ENCODE results near the gene NALCN. TPM values are rescaled to one million over a fixed set of nuclear protein-coding genes. Genes with fewer than 3 reads are reported as not detected.
"Not testable (repeated sequence)": the region's sequence is repeated elsewhere in the genome, so short reads cannot be mapped to it uniquely, and the experiment has no call there.

The NALCN gene
- total RNA-seq, 1 experiment from 2014 or later: 0.26 TPM

DNA sequence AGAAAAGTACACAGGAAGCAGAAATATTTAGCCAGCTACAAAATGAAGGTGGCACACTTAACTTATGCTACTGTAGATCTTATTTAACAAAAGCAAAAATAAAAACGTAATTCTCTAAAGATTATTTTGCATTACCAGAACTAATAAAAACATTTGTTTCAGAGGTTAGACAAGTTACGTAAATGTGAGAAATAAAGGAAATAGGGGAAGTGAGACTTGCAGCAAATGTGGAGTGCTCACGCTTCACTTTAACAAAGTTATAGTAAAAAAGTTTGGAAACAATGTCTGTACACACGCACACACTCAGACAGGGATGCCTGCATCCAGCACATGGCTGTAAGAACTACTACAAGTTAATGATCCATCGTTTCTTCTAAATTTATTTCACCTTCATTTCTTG, 83.7 kb downstream of the NALCN start:
- Histone ChIP-seq H3K27me3 (no peaks in the 10 kb centered on the region), H3K4me3 (no peak overlapping the region), H3K36me3 (no peaks in the 10 kb centered on the region), H3K27ac (no peak overlapping the region), H3K9me3 (replicated peaks) (no peaks in the 10 kb centered on the region), H3K4me1 (peaks cover 14% of the 10 kb centered on the region)
- DNase-seq: no peak

DNA sequence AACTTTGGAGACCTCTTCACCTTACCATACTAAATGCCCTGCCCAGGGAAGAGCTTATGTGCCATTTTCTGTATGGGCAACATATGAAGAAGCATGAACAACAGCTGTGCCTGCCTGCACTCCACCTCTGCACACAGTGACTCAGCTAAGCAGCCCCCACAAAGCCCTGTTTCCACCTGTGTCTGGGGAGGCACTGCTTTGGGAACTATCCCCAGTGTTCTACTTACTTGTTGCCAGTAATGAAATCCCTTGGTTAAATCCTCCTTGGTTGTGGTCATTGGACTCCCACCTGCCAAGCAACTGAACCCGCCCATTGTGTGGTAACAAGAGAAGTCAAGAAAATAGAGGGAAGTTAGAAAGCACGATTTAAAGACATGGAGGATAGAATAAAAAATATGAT, 84.6 kb downstream of the NALCN start:
- Histone ChIP-seq H3K4me3 (no peak overlapping the region), H3K27me3 (no peaks in the 10 kb centered on the region), H3K36me3 (no peaks in the 10 kb centered on the region), H3K27ac (no peak overlapping the region), H3K9me3 (replicated peaks) (no peaks in the 10 kb centered on the region), H3K4me1 (peaks cover 14% of the 10 kb centered on the region)
- DNase-seq: peak; percentile 51 to 74

DNA sequence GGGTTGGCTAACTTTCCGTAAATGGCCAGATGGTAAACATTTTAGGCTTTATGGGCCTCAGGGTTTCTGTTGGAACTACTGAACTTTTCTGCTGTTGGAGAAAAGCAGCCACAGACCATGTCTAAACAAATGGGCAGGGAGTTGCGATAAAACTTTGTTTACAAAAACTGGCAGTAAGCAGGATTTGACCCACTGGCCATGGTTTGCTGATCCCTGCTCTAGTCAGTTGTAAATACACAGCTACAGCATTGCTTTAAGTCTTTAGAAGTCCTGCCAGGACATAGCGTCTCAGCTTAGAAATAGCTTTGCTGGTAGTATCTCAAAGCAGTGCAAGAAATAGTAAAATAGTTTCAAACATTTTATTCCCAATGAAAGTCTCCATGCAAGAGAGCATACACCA, 88.4 kb downstream of the NALCN start:
- H3K27me3 ChIP-seq: no peaks in the 10 kb centered on the region
- H3K27ac ChIP-seq: no peak overlapping the region
- H3K4me1 ChIP-seq: peaks cover 31% of the 10 kb centered on the region
- H3K4me3 ChIP-seq: no peak overlapping the region
- H3K9me3 ChIP-seq (replicated peaks): no peaks in the 10 kb centered on the region
- no peaks in the 10 kb centered on the region for H3K36me3 ChIP-seq
- no peak for DNase-seq

DNA sequence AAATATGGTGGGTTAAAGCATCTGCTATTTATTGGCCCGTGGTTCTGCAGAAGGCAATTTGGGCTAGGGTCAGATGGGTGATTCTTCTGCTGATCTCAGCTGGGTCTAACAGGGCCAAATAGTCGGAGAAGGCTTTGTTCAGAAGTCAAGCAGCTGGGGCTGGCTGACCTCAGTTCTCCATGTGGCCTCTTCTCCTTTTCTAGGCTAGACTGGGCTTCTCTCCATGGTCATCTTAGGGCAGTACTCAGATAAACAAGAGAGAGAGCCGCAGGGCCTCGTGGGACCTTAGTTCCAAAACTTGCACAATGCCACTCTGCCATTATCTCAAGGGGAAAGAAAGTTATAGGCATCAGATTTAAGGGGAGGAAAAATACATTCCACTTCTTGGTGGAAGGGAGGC, 89.6 kb downstream of the NALCN start:
- H3K27me3 ChIP-seq: no peaks in the 10 kb centered on the region
- H3K4me1 ChIP-seq: peaks cover 28% of the 10 kb centered on the region
- no peak overlapping the region for H3K4me3 ChIP-seq
- H3K9me3 ChIP-seq (replicated peaks): no peaks in the 10 kb centered on the region
- no peaks in the 10 kb centered on the region for H3K36me3 ChIP-seq
- no peak for DNase-seq
- no peak overlapping the region for H3K27ac ChIP-seq

DNA sequence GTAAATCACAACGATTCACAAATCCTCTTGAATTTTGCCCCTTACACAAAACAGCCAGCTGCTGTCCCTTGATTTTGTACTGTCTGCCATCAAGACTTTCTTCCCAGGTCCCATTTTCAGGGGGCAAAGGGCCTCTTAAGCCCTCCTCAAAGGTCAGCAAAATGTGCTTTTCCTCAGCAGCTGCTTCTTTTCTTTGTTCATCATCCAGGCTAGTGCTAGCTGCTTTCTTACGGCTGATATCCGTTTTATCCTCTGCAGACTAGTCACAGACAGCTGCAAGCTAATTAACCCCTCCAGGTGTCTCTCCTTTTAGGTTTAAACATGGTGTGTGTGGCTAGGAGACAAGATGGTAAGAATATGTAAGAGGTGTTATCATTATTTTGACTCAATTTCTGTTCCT, 90.9 kb downstream of the NALCN start:
- Histone ChIP-seq H3K4me1 (peaks cover 18% of the 10 kb centered on the region), H3K27me3 (no peaks in the 10 kb centered on the region), H3K9me3 (replicated peaks) (no peaks in the 10 kb centered on the region), H3K36me3 (no peaks in the 10 kb centered on the region), H3K4me3 (no peak overlapping the region), H3K27ac (peak overlapping the region; percentile 82)
- peak; percentile 45 to 80 for DNase-seq

DNA sequence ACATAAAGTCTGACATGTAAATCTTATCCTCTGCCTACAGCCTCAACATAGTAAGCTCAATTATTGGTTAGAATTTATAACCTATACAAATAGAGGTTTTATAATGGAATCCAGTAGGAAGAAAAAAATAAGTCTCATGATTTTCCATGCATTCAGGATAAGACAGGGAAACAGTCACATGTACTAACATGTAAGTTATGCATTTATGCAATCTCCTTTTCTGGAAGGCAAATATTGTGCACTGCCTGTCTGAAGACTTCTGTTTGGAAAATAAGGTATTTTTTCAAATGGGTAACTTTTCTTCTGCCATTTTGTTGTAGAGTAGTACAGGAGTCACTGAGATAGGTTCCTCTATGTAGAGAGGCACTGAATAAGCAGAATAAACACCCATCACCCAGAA, 92.7 kb downstream of the NALCN start:
- no peaks in the 10 kb centered on the region for H3K9me3 ChIP-seq (replicated peaks)
- peaks cover 18% of the 10 kb centered on the region for H3K4me1 ChIP-seq

DNA sequence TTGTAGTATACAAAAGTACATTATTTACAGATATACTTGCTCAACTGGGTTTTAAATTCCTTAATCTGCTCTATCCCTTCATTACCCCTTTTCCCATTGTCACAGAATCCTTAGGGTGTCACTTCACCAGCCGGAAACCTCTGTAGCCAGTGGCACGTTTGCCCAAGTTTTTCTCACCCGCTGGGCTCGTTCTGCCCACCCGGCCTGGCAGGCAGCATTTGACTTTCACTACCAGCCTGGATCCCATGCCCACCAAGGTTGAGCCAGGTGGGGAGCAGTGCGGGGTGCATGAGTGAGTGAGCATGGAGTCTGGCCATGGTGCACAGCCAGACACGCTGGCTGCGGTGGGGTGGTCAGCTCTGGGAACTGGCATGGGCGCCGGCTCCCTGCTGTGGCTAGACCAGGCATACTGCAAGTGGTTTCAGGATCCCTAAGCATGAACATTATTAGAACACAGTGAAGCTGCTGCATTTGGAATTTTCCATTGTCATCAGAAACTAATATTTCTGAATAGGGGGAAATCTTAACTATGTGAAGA, 98.3 kb downstream of the NALCN start:
- Histone ChIP-seq H3K27me3 (no peaks in the 10 kb centered on the region), H3K36me3 (no peaks in the 10 kb centered on the region), H3K4me3 (no peak overlapping the region), H3K27ac (no peak overlapping the region), H3K4me1 (no peaks in the 10 kb centered on the region), H3K9me3 (replicated peaks) (no peaks in the 10 kb centered on the region)
- no peak for DNase-seq

More for the DNA sequence above, 92.7 kb downstream of the NALCN start:
- no peak for DNase-seq
- Histone ChIP-seq H3K27ac (no peak overlapping the region), H3K36me3 (no peaks in the 10 kb centered on the region), H3K27me3 (no peaks in the 10 kb centered on the region), H3K4me3 (no peak overlapping the region)

DNA sequence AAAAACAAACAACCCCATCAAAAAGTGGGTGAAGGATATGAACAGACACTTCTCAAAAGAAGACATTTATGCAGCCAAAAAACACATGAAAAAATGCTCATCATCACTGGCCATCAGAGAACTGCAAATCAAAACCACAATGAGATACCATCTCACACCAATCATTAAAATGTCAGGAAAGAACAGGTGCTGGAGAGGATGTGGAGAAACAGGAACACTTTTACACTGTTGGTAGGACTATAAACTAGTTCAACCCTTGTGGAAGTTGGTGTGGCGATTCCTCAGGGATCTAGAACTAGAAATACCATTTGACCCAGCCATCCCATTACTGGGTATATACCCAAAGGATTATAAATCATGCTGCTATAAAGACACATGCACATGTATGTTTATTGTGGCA, 102.8 kb downstream of the NALCN start:
- H3K4me1 ChIP-seq; H3K4me3 ChIP-seq; H3K27ac ChIP-seq; H3K36me3 ChIP-seq; H3K9me3 ChIP-seq (replicated peaks); H3K27me3 ChIP-seq: not testable (repeated sequence)
- peak in 1 of 2 experiments; percentile 27 for DNase-seq

DNA sequence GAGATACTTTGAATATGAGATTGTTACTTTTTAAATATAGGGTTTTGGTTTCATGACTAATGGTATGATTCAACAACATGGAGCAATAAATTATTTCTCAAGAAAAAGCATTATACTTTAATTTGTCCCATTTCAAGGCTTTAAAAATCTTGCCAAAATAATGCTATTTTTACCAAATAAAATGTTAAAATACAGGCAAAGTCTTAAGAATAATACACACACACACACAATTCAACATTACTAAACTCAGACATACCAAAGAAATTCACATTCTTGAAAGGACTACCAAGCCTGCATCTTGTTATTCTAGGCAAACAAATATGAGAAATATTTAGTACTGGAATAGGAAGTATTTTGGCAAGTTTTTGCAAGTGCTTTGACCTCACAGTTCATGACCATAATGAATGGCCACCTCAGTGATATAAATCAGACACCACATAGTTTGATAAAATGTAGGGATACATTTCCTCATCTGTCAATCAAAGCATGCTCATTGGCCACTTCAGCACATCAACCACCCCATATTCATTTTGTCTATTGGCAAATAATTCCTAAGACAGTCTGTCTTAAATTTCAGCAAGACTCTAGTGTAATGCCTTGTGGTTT, 107.2 kb downstream of the NALCN start:
- DNase-seq: no peak
- H3K36me3 ChIP-seq: no peaks in the 10 kb centered on the region
- H3K27ac ChIP-seq: no peak overlapping the region
- no peaks in the 10 kb centered on the region for H3K9me3 ChIP-seq (replicated peaks)
- H3K4me3 ChIP-seq: no peak overlapping the region
- H3K4me1 ChIP-seq: no peaks in the 10 kb centered on the region
- H3K27me3 ChIP-seq: no peaks in the 10 kb centered on the region

DNA sequence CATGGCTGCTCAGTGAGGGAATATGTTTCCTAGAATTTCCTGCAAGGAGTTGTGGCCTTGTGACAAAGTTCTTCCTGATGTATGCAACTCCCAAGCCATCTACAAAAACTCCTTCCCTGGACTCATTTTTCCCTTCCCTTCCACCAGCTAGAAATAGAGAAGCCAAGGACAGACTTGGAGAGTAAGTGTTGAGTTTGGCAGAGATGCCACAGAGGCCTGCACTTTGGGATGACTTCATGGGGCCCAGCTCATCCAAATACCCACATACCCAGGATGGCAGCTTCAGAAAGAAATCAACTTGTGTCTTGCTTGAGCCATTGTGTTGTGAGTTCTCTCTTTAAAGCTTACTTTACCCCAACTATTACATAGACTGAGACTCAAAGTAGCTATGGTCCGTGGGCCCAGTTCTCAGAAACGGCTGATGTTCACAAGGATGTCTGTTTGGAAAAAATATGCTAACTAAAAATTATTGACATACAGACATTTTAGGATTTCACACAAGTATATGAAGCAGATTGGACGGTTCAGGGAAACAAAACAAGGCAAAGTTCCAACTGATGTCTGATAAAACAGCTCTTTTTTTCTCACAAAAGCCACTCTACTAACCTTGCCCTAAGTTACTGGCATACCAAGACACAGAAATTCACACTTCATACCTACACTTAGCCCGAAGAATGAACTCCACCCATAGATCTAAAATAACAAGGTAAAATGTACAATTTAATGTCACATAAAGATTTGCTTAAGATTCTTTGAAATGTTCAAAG, 107.9 kb downstream of the NALCN start:
- no peaks in the 10 kb centered on the region for H3K27me3 ChIP-seq
- no peaks in the 10 kb centered on the region for H3K36me3 ChIP-seq
- no peak overlapping the region for H3K4me3 ChIP-seq
- H3K9me3 ChIP-seq (replicated peaks): no peaks in the 10 kb centered on the region
- no peaks in the 10 kb centered on the region for H3K4me1 ChIP-seq
- no peak for DNase-seq
- H3K27ac ChIP-seq: no peak overlapping the region

DNA sequence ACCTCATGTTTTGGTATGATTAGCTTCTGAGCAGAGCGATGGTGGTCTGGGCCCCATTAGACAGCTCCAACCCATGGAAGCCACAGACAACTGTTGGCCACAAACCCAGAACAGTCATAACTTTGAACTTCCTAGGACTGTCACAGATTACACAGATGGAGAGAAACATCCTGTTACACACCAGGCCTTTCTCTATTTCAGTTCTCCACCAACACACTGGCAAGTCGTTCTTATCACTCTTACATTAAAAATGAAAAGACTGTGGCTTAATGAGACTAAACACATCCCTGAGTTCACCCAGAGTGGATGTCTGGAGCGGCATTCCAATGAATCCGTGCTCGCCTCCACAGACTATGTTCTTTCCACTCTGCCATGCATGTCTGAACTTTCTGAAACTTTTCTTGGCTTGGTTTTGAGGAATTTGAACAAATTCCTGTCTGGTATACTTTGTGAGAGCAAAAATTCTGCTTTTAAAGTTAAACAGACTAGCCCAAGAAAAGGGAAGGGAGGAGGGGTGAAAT, 109.1 kb downstream of the NALCN start:
- DNase-seq: no peak
- Histone ChIP-seq H3K36me3 (no peaks in the 10 kb centered on the region), H3K9me3 (replicated peaks) (no peaks in the 10 kb centered on the region), H3K27me3 (no peaks in the 10 kb centered on the region), H3K4me1 (no peaks in the 10 kb centered on the region), H3K4me3 (no peak overlapping the region), H3K27ac (no peak overlapping the region; the same call in 1 of the 2 replicates)

DNA sequence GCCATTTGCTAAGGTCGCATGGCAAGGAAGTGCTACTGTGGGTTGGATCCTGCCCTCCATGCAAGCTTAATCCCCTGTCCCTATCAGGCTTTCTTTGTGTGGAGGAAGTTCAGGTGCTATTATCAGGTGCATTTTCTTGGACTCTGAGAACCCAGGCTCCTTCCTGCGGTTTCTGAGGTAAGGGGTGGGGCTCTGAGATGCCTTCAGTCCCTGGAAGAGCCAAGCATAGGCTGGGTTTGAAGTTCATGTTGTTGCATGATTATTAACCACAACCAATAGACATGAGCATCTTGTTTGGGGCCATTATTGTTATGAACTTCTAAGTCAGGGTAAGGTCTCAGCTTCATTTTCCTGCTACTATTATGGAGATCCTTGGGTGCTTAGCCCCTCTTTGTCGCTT, 109.5 kb downstream of the NALCN start:
- no peak for DNase-seq
- no peaks in the 10 kb centered on the region for H3K36me3 ChIP-seq
- no peaks in the 10 kb centered on the region for H3K27me3 ChIP-seq
- no peaks in the 10 kb centered on the region for H3K9me3 ChIP-seq (replicated peaks)
- no peaks in the 10 kb centered on the region for H3K4me1 ChIP-seq
- H3K27ac ChIP-seq: no peak overlapping the region
- H3K4me3 ChIP-seq: no peak overlapping the region

DNA sequence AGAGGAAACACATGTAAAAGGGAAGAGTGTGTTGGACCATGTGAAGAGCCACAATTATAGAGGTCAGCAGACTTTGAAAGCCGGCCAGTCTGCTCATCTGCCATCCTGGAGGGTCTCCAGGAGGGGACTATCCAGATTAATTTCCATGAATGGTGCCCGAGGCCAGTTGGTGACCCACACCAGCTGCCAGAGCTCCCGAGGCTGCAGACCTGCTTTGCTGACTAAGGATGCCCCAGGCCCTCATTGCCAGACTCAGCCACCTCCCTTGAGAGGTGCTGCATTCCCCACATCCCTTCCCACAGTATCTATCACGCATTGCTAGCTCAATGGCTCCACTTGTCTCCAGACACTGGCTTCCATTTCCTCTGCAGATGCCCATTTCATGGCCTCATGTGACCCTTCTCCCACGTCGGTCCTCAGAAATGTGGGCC, 110.3 kb downstream of the NALCN start:
- no peaks in the 10 kb centered on the region for H3K4me1 ChIP-seq
- H3K36me3 ChIP-seq: no peaks in the 10 kb centered on the region
- H3K4me3 ChIP-seq: no peak overlapping the region
- DNase-seq: peak; percentile 19 to 45
- H3K27ac ChIP-seq: no peak overlapping the region
- H3K9me3 ChIP-seq (replicated peaks): no peaks in the 10 kb centered on the region
- no peaks in the 10 kb centered on the region for H3K27me3 ChIP-seq

DNA sequence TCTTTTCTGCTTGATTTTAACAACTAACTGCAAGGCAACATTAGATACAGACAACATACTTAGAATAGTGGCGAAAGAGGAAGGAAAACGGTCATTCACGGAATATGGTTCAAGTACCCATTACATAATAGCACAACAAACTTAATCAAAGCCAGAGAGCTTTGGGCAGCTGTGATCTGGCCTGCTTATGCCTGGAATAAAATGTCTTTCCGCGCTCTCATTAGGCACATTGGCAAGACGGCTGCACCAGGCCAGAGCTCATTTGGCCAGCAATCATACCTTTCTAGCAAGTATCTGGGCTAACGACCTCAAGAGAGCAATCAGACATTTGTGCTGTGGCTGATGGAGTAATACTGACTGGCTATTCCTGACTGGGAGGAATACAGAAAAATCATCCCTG, 112.8 kb downstream of the NALCN start:
- no peak overlapping the region for H3K4me3 ChIP-seq
- H3K9me3 ChIP-seq (replicated peaks): no peaks in the 10 kb centered on the region
- H3K4me1 ChIP-seq: no peaks in the 10 kb centered on the region
- DNase-seq: no peak
- H3K27ac ChIP-seq: no peak overlapping the region
- no peaks in the 10 kb centered on the region for H3K27me3 ChIP-seq
- no peaks in the 10 kb centered on the region for H3K36me3 ChIP-seq

DNA sequence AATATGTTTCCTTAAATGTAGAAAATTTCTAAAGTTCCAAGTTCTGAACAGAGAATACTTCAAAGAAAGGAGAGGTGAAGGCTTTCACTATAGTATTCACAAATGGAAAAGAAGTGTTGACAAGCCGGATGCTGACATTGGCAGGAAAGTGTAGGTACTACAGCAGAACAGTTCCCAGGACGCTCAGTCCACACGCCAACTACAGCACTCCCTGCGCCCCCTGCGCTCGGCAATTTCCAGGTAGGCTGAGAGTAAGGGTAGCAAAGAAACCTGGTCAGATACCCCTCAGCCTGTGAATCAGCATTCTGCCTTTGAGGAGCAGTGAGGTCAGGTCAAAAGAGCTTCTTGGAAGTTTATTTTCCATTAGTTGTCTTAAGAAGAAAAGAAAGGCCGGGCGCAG, 115.3 kb downstream of the NALCN start:
- Histone ChIP-seq H3K9me3 (replicated peaks) (no peaks in the 10 kb centered on the region), H3K4me3 (no peak overlapping the region), H3K4me1 (no peaks in the 10 kb centered on the region), H3K27me3 (no peaks in the 10 kb centered on the region), H3K36me3 (no peaks in the 10 kb centered on the region), H3K27ac (no peak overlapping the region)
- no peak for DNase-seq

All from SJCRH30 (cell line).